Omental fat pad (tissue), 4 donors: ENCODE data around the gene SMIM21. TPM values are rescaled to one million over a fixed set of nuclear protein-coding genes. Genes with fewer than 3 reads are reported as not detected.

Source experiments
- ATAC-seq: fragments of 150-250 bp; one replicate; pipeline ENCODE4 v1.9.1; 2016; ENCODE audit warnings: mild to moderate bottlenecking, moderate library complexity; ENCODE audit not compliant: low FRiP score
- DNase-seq: peaks from one replicate; pipeline ENCODE4 v3.0.0-alpha.2; 2019; ENCODE audit warnings: low spot score
- total RNA-seq, 4 donors: library from RNA; depleted of rRNA; stranded (reverse); fragments of >200 nt; gene quantifications; one replicate each; pipeline ENCODE4 v1.1.0, GENCODE V29; 2016
- TF ChIP-seq, protein P1 (sequence below), 3 donors: fragments of 450-650 bp; IDR thresholded peaks; one replicate each; pipeline ENCODE4 v1.5.1; 2016 to 2017; ENCODE audit warnings: antibody characterized with exemption in 3 of 3, mild to moderate bottlenecking in 3 of 3, moderate library complexity in 2 of 3

The SMIM21 gene
- total RNA-seq, 4 donors from 2014 or later = not detected

DNA sequence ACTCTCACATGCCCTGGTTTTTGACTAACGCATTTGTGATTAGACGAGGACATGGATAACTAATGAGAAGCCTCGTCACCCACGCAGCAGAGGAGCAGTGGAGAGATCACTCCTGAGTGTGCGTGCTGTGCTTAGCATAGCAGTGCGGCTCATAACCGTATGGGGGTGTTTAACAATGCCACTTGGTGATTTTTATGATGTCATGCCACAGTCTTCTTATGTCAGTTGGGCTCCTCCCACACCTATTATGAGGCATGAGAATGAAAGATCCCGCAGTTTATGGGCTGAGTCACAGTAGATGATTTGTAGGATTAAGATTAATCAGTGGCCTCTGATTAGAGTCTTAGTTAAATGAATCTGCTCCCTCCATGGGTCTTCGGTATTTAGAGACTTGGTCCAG lies 2.5 kb upstream of the SMIM21 start:
- TF ChIP-seq, protein P1, sequence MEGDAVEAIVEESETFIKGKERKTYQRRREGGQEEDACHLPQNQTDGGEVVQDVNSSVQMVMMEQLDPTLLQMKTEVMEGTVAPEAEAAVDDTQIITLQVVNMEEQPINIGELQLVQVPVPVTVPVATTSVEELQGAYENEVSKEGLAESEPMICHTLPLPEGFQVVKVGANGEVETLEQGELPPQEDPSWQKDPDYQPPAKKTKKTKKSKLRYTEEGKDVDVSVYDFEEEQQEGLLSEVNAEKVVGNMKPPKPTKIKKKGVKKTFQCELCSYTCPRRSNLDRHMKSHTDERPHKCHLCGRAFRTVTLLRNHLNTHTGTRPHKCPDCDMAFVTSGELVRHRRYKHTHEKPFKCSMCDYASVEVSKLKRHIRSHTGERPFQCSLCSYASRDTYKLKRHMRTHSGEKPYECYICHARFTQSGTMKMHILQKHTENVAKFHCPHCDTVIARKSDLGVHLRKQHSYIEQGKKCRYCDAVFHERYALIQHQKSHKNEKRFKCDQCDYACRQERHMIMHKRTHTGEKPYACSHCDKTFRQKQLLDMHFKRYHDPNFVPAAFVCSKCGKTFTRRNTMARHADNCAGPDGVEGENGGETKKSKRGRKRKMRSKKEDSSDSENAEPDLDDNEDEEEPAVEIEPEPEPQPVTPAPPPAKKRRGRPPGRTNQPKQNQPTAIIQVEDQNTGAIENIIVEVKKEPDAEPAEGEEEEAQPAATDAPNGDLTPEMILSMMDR (IDR thresholded peaks at IDR 0.05) = no peak
- DNase-seq = no peak
- no peak for ATAC-seq

- DNase-seq (no peak), ATAC-seq (no peak)
- TF ChIP-seq, protein P1 (IDR thresholded peaks at IDR 0.05) = no peak
Measured at GRCh38 chr18:75428490-75428889, 987 bp upstream of the SMIM21 start.

DNA sequence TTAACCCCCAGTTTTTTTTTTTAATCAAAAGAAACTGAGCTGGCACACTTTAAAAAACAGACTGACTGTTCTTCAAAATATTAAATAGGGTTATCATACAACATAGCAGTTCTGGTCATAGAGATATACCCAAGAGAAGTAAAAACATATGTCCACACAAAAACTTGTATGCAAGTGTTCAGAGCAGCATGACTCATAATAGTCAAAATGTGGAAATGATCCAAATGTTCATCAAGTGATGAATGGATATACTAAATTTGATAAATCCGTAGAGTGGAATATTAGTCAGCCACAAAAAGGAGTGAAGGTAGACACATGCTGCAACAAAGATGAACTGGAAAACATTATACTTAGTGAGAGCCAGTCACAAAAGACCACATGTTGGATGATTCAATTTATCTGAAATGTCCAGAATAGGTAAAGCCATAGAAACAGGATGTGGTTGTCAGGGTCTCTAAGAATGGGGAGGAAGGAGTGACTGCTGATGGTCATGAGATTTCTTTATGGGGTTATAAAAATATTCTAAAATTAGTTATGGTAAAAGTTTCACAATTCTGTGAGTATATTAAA lies 5.1 kb downstream of the SMIM21 start:
- DNase-seq (no peak), ATAC-seq (no peak)
- TF ChIP-seq, protein P1 (IDR thresholded peaks at IDR 0.05) = no peak

GRCh38 chr18:75421656-75422055 lies 5.8 kb downstream of the SMIM21 start:
- TF ChIP-seq, protein P1 (IDR thresholded peaks at IDR 0.05) = no peak
- DNase-seq = no peak
- no peak for ATAC-seq

DNA sequence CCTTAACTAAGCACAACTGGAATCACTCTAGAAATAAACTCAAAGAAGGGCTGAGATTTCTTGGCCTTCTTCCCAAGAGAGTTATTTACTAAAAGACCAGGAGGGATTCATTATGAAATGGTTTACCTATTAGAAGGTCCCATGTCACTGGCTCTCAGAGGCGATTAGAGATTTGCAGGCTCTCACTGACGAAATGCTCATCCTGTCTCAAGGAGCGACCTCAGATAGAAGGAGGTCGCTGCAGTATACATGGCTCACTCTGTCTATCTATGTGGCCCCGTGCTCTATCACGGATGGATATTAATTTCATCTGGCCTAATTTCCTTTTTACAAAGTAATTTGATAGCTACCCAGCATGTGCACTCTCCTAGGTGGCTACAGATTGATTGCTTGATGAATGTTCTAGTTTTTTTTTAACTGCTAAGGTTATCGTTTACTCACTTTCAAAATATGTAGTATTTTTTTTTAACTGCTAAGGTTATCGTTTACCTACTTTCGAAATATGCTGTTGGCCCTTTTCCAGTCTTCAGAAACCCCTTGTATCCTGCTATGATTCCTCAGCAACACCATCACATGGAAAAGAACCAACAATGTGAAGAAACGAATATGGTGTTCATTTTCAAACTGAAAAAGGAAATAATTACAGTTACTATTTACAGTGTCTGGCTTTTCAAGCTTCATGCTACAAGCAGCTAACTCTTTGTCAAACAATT lies 9.1 kb downstream of the SMIM21 start:
- TF ChIP-seq, protein P1 (IDR thresholded peaks at IDR 0.05) = no peak
- DNase-seq (no peak), ATAC-seq (no peak)

- no peak for DNase-seq
- TF ChIP-seq, protein P1 (IDR thresholded peaks at IDR 0.05) = no peak
- no peak for ATAC-seq
Measured at GRCh38 chr18:75410611-75411010, 16.9 kb downstream of the SMIM21 start.

- DNase-seq (no peak), ATAC-seq (no peak)
- TF ChIP-seq, protein P1 (IDR thresholded peaks at IDR 0.05) = no peak
Measured at GRCh38 chr18:75409806-75410205, 17.7 kb downstream of the SMIM21 start.
